ENCODE measurements around the gene VGLL4.

VGLL4 gene

DNA sequence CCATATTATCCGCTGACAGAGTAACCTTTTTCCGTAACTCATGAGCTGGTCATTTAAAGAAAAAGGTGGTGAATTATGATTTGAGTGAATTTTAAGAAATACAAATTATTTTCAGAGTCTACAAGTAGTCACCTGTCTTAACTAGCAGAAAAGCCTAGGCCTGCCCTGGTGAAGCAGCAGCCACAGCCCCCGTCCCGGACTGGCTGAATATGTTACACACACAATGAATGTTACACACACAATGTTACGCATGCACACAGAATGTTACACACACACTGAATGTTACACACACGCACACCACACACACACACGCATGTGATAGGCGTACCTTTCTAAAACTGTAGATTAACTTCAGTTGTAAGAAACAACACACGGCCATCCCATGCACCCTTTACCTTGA lies 77.8 kb downstream of the VGLL4 start:
- H3K79me2 ChIP-seq (ENCODE audit: insufficient read depth, low read length), result peaks cover 96% of the 10 kb centered on the region
- H3K36me3 ChIP-seq (ENCODE audit: insufficient read depth, low read length), result peaks cover 95% of the 10 kb centered on the region
- H4K20me1 ChIP-seq (ENCODE audit: insufficient read depth, low read length), result peaks cover 97% of the 10 kb centered on the region
- no peak for DNase-seq
- H3K9me3 ChIP-seq (ENCODE audit: insufficient read depth, low read length, severe bottlenecking), result no peaks in the 10 kb centered on the region
- no peak overlapping the region for H3K4me3 ChIP-seq (ENCODE audit: low read depth in 1 of 2, low read length in 2 of 2)
- TF ChIP-seq, protein P1, sequence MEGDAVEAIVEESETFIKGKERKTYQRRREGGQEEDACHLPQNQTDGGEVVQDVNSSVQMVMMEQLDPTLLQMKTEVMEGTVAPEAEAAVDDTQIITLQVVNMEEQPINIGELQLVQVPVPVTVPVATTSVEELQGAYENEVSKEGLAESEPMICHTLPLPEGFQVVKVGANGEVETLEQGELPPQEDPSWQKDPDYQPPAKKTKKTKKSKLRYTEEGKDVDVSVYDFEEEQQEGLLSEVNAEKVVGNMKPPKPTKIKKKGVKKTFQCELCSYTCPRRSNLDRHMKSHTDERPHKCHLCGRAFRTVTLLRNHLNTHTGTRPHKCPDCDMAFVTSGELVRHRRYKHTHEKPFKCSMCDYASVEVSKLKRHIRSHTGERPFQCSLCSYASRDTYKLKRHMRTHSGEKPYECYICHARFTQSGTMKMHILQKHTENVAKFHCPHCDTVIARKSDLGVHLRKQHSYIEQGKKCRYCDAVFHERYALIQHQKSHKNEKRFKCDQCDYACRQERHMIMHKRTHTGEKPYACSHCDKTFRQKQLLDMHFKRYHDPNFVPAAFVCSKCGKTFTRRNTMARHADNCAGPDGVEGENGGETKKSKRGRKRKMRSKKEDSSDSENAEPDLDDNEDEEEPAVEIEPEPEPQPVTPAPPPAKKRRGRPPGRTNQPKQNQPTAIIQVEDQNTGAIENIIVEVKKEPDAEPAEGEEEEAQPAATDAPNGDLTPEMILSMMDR (IDR thresholded peaks at IDR 0.05; ENCODE audit: borderline replicate concordance, extremely low read depth, low read length, poor library complexity, severe bottlenecking), result no peak
- TF ChIP-seq EZH2 (IDR thresholded peaks at IDR 0.05; ENCODE audit: borderline replicate concordance, low read depth, low read length, severe bottlenecking), result no peak
- ATAC-seq (ENCODE audit: insufficient read depth, low read depth), result no peak
- no peaks in the 10 kb centered on the region for H3K4me1 ChIP-seq (ENCODE audit: insufficient read depth, low read length)
- H3K27ac ChIP-seq (ENCODE audit: low read length), result no peak overlapping the region
- H3K27me3 ChIP-seq (ENCODE audit: insufficient read depth, low read length, poor library complexity), result no peaks in the 10 kb centered on the region
- H2AFZ ChIP-seq (ENCODE audit: low read depth, low read length), result no peak overlapping the region
- H3K9ac ChIP-seq (ENCODE audit: low read depth, low read length), result no peak overlapping the region
- H3K4me2 ChIP-seq (ENCODE audit: insufficient read depth, low read length), result no peak overlapping the region

DNA sequence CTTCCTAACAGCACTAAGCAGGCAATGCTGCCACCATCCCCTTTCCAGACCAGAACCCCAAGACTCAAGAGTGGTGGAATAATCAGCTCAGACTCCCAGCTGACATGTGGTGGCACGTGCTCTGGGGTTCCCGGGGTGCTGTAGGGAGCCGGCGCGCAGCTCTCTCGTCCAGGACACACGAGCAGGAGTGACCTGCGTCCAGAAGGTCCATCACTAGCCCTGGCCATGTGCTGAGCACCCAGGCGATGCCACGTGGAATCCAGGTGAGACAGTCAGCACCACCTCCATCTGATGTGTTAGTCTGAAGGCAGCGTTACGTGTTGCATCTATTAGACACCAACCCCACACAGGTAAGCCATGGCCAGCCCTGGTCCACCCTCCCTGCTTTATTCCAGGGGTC lies 78.2 kb downstream of the VGLL4 start:
- H3K4me2 ChIP-seq (ENCODE audit: insufficient read depth, low read length), result no peak overlapping the region
- peaks cover 95% of the 10 kb centered on the region for H3K36me3 ChIP-seq (ENCODE audit: insufficient read depth, low read length)
- no peak for ATAC-seq (ENCODE audit: insufficient read depth, low read depth)
- DNase-seq, result no peak
- H2AFZ ChIP-seq (ENCODE audit: low read depth, low read length), result no peak overlapping the region
- H3K4me1 ChIP-seq (ENCODE audit: insufficient read depth, low read length), result no peaks in the 10 kb centered on the region
- TF ChIP-seq, protein P1 (IDR thresholded peaks at IDR 0.05; ENCODE audit: borderline replicate concordance, extremely low read depth, low read length, poor library complexity, severe bottlenecking), result no peak
- no peak for TF ChIP-seq EZH2 (IDR thresholded peaks at IDR 0.05; ENCODE audit: borderline replicate concordance, low read depth, low read length, severe bottlenecking)
- H3K79me2 ChIP-seq (ENCODE audit: insufficient read depth, low read length), result peaks cover 96% of the 10 kb centered on the region
- no peak overlapping the region for H3K9ac ChIP-seq (ENCODE audit: low read depth, low read length)
- H3K4me3 ChIP-seq (ENCODE audit: low read depth in 1 of 2, low read length in 2 of 2), result no peak overlapping the region
- H3K27ac ChIP-seq (ENCODE audit: low read length), result no peak overlapping the region
- no peaks in the 10 kb centered on the region for H3K9me3 ChIP-seq (ENCODE audit: insufficient read depth, low read length, severe bottlenecking)
- H4K20me1 ChIP-seq (ENCODE audit: insufficient read depth, low read length), result peaks cover 97% of the 10 kb centered on the region
- H3K27me3 ChIP-seq (ENCODE audit: insufficient read depth, low read length, poor library complexity), result no peaks in the 10 kb centered on the region

DNA sequence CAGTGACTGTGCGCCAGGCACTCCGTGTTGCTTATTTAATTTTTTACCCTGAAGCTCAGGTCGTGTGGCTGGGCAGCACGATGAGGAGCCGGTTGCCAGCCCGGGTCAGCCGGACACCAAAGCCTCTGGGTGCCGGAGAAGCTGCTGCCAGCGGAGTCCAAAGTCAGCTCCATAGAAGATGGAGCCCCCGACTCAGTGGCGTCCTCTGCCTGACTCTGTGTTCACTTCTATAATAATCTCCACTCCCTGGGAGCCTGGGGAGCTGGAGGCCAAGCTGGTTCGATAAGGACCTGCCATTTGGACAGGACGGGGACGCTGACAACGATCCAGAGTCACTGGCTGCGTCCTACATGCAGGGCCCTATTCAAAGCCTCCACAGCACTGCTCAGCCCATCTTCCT lies 78.6 kb downstream of the VGLL4 start:
- peaks cover 97% of the 10 kb centered on the region for H4K20me1 ChIP-seq (ENCODE audit: insufficient read depth, low read length)
- H3K4me2 ChIP-seq (ENCODE audit: insufficient read depth, low read length), result no peak overlapping the region
- no peaks in the 10 kb centered on the region for H3K4me1 ChIP-seq (ENCODE audit: insufficient read depth, low read length)
- no peak overlapping the region for H3K27ac ChIP-seq (ENCODE audit: low read length)
- no peak overlapping the region for H3K4me3 ChIP-seq (ENCODE audit: low read depth in 1 of 2, low read length in 2 of 2)
- no peaks in the 10 kb centered on the region for H3K27me3 ChIP-seq (ENCODE audit: insufficient read depth, low read length, poor library complexity)
- TF ChIP-seq, protein P1 (IDR thresholded peaks at IDR 0.05; ENCODE audit: borderline replicate concordance, extremely low read depth, low read length, poor library complexity, severe bottlenecking), result no peak
- no peak for TF ChIP-seq EZH2 (IDR thresholded peaks at IDR 0.05; ENCODE audit: borderline replicate concordance, low read depth, low read length, severe bottlenecking)
- no peaks in the 10 kb centered on the region for H3K9me3 ChIP-seq (ENCODE audit: insufficient read depth, low read length, severe bottlenecking)
- no peak for ATAC-seq (ENCODE audit: insufficient read depth, low read depth)
- peaks cover 96% of the 10 kb centered on the region for H3K79me2 ChIP-seq (ENCODE audit: insufficient read depth, low read length)
- H3K9ac ChIP-seq (ENCODE audit: low read depth, low read length), result no peak overlapping the region
- no peak overlapping the region for H2AFZ ChIP-seq (ENCODE audit: low read depth, low read length)
- H3K36me3 ChIP-seq (ENCODE audit: insufficient read depth, low read length), result peaks cover 95% of the 10 kb centered on the region
- no peak for DNase-seq

DNA sequence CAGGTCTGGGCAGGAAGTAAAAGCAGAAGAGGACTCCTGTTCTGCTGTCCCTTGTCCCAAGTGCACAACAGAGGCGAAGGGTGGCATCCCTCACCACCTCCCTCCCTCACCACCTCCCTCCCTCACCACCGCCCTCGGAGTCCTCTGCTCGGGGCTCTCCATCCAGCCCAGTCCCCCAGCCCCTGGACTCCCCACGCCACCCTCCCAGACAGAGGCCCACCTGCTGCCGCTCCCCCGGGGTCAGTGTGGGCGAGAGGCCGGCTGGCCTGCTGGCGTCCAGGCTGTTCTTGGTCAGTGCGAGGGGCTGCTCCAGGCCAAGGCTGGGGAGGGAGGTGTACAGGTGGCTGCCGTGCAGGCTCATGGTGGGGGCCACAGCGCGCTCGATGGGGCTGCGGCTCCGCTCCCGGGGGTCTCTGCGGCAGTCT lies 79.1 kb downstream of the VGLL4 start:
- H3K4me1 ChIP-seq (ENCODE audit: insufficient read depth, low read length), result no peaks in the 10 kb centered on the region
- H2AFZ ChIP-seq (ENCODE audit: low read depth, low read length), result no peak overlapping the region
- H3K27ac ChIP-seq (ENCODE audit: low read length), result no peak overlapping the region
- DNase-seq (no peak), ATAC-seq (ENCODE audit: insufficient read depth, low read depth) (no peak)
- no peaks in the 10 kb centered on the region for H3K27me3 ChIP-seq (ENCODE audit: insufficient read depth, low read length, poor library complexity)
- H3K4me2 ChIP-seq (ENCODE audit: insufficient read depth, low read length), result no peak overlapping the region
- H3K4me3 ChIP-seq (ENCODE audit: low read depth in 1 of 2, low read length in 2 of 2), result no peak overlapping the region
- peaks cover 98% of the 10 kb centered on the region for H4K20me1 ChIP-seq (ENCODE audit: insufficient read depth, low read length)
- no peaks in the 10 kb centered on the region for H3K9me3 ChIP-seq (ENCODE audit: insufficient read depth, low read length, severe bottlenecking)
- H3K79me2 ChIP-seq (ENCODE audit: insufficient read depth, low read length), result peaks cover 96% of the 10 kb centered on the region
- TF ChIP-seq, protein P1 (IDR thresholded peaks at IDR 0.05; ENCODE audit: borderline replicate concordance, extremely low read depth, low read length, poor library complexity, severe bottlenecking), result no peak
- TF ChIP-seq EZH2 (IDR thresholded peaks at IDR 0.05; ENCODE audit: borderline replicate concordance, low read depth, low read length, severe bottlenecking), result no peak
- H3K36me3 ChIP-seq (ENCODE audit: insufficient read depth, low read length), result peaks cover 97% of the 10 kb centered on the region
- H3K9ac ChIP-seq (ENCODE audit: low read depth, low read length), result no peak overlapping the region
